ENCODE data around the gene RPS6KA2.

DNA sequence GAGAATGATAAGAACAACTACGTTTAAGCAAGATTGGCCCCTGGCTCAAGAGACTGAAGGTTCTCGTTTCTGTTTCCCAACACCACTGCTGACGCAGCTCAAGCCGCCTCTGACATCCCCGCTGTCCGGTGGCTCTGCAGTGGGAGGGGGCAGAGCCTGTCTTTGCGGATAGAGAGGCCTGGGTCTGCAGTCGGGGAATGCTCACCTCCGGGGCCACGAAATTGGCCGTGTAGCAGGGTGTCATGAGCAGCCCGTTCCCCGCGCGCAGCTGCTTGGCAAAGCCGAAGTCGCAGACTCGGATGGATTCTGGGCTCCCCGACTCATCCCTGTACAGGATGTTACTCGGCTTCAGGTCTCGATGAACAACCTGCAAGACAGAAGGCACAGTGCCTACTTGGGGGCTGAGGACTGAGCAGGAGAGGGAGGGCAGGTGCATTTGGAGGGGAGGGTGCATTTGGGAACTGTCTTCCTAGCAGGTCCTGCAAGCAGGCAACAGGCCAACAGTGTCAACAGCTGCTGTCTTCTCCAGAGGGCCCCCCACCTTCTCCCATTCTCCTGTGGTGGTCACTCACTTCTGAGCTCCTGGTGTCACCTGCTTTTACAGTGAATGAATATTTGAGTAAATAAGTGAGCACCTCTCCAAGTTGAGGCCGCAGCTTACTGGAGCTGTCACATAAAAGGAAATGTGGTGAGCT is 203.9 kb downstream of the RPS6KA2 start:
- no peak for TF ChIP-seq CTCF (IDR thresholded peaks at IDR 0.05)
- no peak for TF ChIP-seq POLR2A (IDR thresholded peaks at IDR 0.05)
